Stimulated activated CD8-positive, alpha-beta memory T cell treated with anti-CD3 and anti-CD28 coated beads, Interleukin-4, amount 100 ng/mL, for 24 hours (primary cell): ENCODE data around the gene ENKUR.
"Not testable (repeated sequence)": the region's sequence is repeated elsewhere in the genome, so short reads cannot be mapped to it uniquely, and the experiment has no call there.

ENCODE experiments used
- DNase-seq: peaks from one replicate; pipeline ENCODE4 v3.0.0-alpha.2; 2020; ENCODE audit warnings: low read depth

The ENKUR gene

GRCh38 chr10:25023278-25023677 is 7.3 kb upstream of the ENKUR start:
- no peak for DNase-seq

GRCh38 chr10:25018703-25019102 is 2.7 kb upstream of the ENKUR start:
- DNase-seq: no peak

- no peak for DNase-seq
Measured at GRCh38 chr10:25017661-25018060, 1.7 kb upstream of the ENKUR start.

- DNase-seq: no peak
Measured at GRCh38 chr10:25017154-25017590, 1.2 kb upstream of the ENKUR start.

GRCh38 chr10:25016376-25017153 is 607 bp upstream of the ENKUR start, which contains the start of gene THNSL1:
THNSL1 (plus strand) TSS chr10:25016612; CDS start chr10:25023224, 6,612 bp downstream.
- peak; percentile 97 for DNase-seq

- DNase-seq: no peak
Measured at GRCh38 chr10:25014579-25014978, 1.4 kb downstream of the ENKUR start.

- DNase-seq: not testable (repeated sequence)
Measured at GRCh38 chr10:25011591-25011990, 4.4 kb downstream of the ENKUR start.

- DNase-seq: no peak
Measured at GRCh38 chr10:24998044-24998443, 17.9 kb downstream of the ENKUR start.

GRCh38 chr10:24995072-24995471 is 20.9 kb downstream of the ENKUR start:
- no peak for DNase-seq

GRCh38 chr10:24993237-24993958 is 22.6 kb downstream of the ENKUR start:
- no peak for DNase-seq

- DNase-seq: no peak
Measured at GRCh38 chr10:24992512-24993133, 23.3 kb downstream of the ENKUR start.

- no peak for DNase-seq
Measured at GRCh38 chr10:24991298-24991697, 24.7 kb downstream of the ENKUR start.

GRCh38 chr10:24989867-24990266 is 26.1 kb downstream of the ENKUR start:
- no peak for DNase-seq

- no peak for DNase-seq
Measured at GRCh38 chr10:24988831-24989640, 26.9 kb downstream of the ENKUR start.

GRCh38 chr10:24984906-24985305 is 31.1 kb downstream of the ENKUR start:
- no peak for DNase-seq

- no peak for DNase-seq
Measured at GRCh38 chr10:24983946-24984345, 32.0 kb downstream of the ENKUR start.

- DNase-seq: no peak
Measured at GRCh38 chr10:24983130-24983529, 32.8 kb downstream of the ENKUR start.

GRCh38 chr10:24982319-24983112 is 33.4 kb downstream of the ENKUR start:
- DNase-seq: no peak

GRCh38 chr10:24981161-24981710 is 34.7 kb downstream of the ENKUR start:
- DNase-seq: no peak

- DNase-seq: no peak
Measured at GRCh38 chr10:24979685-24980084, 36.3 kb downstream of the ENKUR start.

- DNase-seq: no peak
Measured at GRCh38 chr10:24974976-24975375, 41.0 kb downstream of the ENKUR start.
